ENCODE data around the gene PTF1A.
"Not testable (repeated sequence)": the region's sequence is repeated elsewhere in the genome, so short reads cannot be mapped to it uniquely, and the experiment has no call there.

The PTF1A gene

DNA sequence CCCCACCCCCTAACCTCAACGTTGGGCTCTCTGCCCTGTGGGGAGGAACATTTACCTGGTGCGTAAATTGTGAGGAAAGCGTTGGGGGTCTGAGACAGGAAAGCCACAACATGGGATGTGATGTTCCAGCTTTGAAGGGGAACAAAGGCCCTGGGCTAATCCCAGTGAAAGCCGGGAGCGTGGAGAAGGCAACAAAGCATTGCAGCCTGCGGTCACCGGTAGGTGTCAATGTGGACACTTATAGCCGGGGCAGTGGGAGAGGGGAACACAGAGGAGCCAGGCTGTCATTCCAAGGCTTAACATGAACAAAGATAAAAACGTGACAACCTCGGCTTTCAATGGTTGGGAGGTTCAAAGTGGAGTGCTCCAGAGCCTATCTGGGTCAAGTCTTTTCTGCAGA is 12.7 kb downstream of the PTF1A start:
- DNase-seq = no peak

DNA sequence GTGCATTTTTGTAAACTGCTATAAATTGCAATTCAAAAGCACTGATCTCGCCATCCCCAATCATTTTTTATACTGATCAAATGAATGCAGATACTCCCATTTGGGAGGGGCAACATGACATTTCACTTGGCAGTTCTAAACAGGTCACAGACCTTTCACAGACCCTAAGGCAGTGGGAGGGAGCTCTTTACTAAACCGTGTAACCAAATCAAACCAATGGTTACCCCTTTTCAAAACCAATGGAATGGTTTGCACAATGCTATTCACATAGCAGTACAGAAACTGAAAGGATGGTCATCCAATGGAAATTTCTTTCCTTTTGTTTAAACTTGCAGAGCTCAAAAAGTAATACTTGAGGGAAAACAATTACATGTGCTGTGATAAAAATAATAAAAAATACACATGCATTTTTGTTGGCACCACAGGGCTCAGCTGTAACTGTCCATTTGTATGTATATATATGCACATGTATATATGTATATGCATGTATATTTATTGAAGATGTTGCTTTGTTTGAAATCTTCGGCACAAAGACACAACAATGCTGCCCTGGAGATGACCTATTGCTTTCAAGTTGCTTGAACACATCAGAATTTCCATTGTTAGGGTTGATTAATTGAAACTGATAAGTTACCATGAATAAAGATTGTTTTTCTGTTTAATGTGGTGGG is 14.0 kb downstream of the PTF1A start:
- DNase-seq = no peak

DNA sequence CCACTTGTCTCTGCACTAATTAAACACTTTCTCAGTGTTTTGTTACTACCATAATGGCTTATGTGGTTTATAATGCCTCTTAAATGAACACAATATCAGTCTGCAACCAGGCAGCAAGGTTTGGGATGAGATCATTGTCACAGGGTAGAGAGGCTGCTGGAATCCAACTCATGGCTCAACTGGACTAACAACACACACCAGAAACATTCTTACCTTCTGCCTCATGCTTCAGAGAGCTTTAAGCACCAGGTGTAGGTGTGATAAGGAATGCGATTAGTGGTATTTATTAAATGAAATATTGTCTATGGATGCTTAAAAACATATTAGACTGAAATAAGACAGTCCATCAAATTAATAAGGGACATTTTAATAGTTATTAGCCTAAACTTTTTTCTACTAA is 25.4 kb downstream of the PTF1A start:
- DNase-seq = no peak

DNA sequence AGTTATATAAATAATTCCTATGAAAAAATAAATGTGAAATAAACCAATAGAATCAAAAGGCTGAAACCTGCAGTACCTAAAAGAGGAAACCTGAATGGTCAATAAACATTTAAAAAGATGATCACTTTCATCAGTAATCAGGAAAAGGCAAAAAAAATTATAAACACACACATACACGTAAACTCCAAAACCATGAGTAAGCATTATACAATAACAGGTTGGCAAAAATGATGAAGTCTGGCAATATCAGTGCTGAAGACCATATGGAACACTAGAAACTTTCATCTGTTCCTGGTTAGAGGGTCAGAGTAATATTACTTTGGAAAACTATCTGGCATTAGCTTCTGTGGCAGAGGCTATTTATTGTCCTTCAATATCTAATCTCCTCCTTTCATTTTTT is 38.5 kb downstream of the PTF1A start:
- no peak for DNase-seq

DNA sequence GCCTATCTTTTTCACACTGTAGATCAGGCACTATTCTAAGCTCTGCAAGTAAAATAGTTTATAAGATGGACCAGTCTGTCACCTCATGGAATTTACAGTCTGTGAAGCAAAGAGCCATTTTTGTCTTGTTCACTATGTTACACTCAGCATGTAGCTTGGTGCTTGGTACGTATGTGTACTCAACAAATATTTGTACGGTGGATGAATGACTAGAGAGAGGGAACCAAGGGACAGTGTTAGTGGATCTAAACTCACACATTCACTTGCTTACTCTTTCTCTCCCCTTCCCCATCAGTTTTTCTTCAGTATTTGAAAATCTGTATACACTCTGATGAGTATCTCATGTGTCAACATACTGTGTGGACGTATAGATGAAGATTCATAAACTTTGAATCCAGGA is 45.9 kb downstream of the PTF1A start:
- DNase-seq = no peak

DNA sequence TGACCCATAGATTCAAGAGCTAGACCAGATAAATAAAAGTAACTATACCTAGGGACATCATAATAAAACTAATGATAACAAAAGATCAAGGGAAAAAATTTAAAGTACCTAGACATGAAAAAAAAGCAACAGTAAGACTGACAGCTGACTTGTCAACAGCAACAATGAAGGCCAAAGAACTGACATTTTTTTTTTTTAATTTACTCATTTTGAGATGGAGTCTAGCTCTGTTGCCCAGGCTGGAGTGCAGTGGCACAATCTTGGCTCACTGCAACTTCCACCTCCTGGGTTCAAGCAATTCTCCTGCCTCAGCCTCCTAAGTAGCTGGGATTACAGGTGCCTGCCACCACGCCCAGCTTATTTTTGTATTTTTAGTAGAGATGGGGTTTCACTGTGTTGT is 49.7 kb downstream of the PTF1A start:
- not testable (repeated sequence) for DNase-seq

All from GOT3 (cell line).